HL-60/S4 treated with phorbol 12-myristate 13-acetate at 8.2 ng/mL for 4 days and 3 days (cell line): ENCODE measurements around the gene SSNA1.

ENCODE experiments used
- in situ Hi-C: fragments of 300-500 bp; cut with MboI; formaldehyde crosslinking; loops from 2 replicates; pipeline ENCODE4 v1.15.0; 2022; ENCODE audit warnings: low sequenced_read_pairs

Gene SSNA1

GRCh38 chr9:137198051-137198901, 9.8 kb downstream of the SSNA1 start:
- in situ Hi-C loops = no loop called here

- in situ Hi-C loops = no loop called here
These were observed 10.4 kb downstream of the SSNA1 start for GRCh38 chr9:137198902-137199283.

DNA sequence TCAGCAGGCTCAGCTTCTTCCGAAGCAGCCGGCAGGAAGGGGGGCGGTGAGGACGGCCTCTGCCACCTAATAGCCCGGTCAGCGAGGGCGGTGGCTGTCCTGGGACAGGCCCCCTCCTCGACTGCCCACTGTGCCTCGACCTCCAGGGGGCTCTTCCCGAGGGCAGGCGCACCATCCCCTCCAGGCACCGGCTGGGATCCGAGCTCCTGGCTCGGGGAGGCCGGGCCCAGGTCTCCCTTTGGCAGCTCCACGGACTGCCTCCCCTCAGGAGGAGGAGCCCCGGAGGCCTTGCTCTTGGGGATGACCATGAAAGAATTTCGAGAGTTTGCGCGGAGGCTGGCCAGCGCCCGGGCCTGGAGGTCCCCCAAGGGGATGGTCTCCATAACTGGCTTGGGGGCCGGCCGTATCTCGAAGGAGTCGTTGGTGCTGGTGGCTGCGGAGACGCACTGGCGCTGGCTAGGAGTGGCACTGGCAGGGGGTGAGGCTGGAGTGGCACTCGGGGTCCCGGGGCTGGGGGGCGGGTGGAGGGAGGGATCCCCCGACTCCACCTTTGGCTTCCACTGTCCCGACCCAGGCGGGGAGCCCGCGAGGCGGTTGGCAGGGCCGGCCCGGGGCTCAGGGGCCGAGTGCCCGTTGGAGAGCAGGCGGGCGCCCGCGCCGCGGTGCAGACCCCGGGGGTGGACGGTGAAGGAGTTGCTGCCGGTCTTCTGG, 11.1 kb downstream of the SSNA1 start:
- in situ Hi-C loops = no loop called here

DNA sequence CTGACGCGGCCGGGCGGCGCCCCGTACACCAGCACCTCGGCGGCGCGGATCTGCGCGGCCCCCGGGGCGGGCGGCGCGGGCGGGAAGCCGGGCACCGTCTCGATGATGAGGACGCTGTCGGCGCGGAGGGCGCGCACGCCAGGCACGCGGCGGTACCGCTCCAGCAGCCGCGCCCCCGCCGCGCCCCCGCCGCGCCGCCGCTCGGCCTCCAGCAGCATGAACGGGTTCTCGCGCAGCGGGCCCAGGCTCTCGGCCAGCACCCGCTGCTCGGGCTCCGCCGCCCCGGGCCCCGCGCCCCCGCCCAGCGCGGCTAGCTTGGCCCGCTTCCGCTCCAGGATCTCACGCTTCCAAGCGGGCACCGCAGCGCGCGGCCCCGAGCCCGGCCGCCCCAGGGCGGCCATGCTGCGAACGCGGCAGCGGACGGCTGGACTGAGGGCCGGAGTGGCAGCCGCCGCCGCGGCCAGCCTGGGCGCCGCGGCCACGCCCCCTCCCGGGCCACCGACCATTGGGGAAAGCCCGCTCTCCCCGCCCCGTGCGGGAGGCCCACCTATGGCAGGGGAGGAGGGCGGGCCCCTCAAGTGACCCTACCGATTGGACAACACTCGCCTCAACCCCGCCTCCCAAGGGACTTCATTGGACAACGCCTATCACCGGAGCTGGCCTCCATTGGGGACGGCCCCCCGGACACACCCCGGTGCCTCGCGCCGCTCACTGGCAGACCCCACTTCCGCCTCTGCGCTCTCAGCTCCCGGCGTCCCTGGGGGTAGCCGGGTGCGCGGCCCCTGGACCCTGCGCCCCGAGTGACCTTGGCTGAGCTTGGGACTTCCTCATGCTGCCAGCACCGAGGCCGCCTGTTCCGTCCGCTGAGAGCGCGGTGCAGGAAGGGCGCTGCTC, 12.1 kb downstream of the SSNA1 start, which contains the start of gene TPRN:
Gene TPRN (minus strand): TSS at position 431 of the 894 bp plus-strand sequence. CDS start 30 bp downstream, at position 401.
- in situ Hi-C loops = no loop called here

DNA sequence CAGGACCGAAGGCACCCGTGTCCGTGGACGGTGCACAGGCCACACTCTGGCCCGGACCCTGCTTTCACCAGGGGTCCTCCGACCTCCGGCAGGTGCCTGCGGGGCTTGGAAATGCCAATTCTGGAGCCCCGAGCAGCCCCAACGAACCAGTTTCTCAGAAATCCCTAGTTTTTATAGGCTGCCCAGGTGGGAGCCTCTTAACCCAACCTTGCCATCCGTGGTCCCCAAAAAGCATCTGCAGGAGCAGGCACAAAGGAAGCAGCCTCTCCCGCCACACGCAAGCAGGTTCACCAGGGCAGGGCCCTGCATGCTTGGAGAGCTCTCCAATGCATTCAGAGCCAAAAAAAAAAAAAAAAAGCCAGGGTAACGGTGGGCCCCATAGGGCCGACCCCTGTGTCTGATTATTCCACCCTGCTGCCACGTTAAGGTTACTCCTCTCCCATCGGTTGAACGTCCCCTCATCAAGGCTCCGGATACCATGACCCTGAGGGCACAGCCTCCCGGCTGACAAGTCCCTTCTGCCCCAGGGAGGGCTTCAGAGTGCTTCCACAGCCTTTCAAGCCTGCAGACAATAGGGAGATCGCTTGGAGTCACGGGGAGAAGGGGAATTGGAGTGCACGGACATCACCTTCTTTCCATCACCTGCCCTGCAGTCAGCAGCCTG, 12.9 kb downstream of the SSNA1 start:
- in situ Hi-C loops = no loop called here

- in situ Hi-C loops = no loop called here
These were observed 14.5 kb downstream of the SSNA1 start for GRCh38 chr9:137202966-137203365.

GRCh38 chr9:137204731-137205125, 16.3 kb downstream of the SSNA1 start:
- in situ Hi-C loops = no loop called here

DNA sequence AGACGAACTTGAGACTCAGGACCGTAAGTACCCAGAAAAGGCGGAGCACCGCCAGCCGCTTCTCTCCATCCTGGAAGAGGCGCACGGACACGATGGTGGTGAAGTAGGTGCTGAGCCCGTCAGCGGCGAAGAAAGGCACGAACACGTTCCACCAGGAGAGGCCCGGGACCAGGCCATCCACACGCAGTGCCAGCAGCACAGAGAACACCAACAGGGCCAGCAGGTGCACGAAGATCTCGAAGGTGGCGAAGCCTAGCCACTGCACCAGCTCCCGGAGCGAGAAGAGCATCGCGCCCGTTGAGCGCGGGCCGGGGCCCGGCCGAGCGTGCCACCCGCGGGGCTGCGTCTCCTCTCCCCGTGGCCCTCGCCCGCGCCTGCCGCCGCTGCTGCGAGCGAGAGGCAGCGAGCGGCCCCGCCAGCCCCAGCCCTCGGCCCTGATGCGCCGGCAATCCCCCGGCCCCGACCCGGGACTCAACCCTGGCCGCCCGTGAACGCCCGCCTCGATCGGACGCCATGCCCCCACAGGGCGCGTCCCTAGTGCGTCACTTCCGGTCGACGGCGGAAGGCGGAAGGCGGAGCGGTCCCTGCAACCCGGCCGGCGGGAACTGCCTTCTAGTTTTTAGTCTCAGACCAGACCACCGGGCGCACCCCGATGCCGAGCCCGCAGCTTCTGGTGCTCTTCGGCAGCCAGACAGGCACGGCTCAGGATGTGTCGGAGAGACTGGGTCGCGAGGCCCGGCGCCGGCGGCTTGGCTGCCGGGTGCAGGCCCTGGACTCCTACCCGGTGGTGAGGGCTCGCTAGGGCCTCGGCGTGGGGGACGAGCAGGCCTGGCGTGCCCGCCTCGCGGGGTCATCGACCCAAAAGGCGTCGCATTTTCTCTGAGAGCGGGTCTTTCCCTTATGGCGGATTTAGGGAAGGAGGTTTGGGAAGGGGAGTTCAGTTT, 16.9 kb downstream of the SSNA1 start, which contains the start of the genes NDOR1 and TMEM203:
Gene NDOR1 (plus strand): TSS at position 575 of the 944 bp plus-strand sequence. CDS start 78 bp downstream, at position 653.
Gene TMEM203 (minus strand): TSS at position 523 of the 944 bp plus-strand sequence. CDS start 234 bp downstream, at position 289.
- in situ Hi-C loops = no loop called here

- in situ Hi-C loops = no loop called here
These were observed 18.1 kb downstream of the SSNA1 start for GRCh38 chr9:137206602-137207001.

- in situ Hi-C loops = no loop called here
These were observed 23.1 kb downstream of the SSNA1 start for GRCh38 chr9:137211532-137211931.

- in situ Hi-C loops = no loop called here
These were observed 24.0 kb downstream of the SSNA1 start for GRCh38 chr9:137212520-137212919.

DNA sequence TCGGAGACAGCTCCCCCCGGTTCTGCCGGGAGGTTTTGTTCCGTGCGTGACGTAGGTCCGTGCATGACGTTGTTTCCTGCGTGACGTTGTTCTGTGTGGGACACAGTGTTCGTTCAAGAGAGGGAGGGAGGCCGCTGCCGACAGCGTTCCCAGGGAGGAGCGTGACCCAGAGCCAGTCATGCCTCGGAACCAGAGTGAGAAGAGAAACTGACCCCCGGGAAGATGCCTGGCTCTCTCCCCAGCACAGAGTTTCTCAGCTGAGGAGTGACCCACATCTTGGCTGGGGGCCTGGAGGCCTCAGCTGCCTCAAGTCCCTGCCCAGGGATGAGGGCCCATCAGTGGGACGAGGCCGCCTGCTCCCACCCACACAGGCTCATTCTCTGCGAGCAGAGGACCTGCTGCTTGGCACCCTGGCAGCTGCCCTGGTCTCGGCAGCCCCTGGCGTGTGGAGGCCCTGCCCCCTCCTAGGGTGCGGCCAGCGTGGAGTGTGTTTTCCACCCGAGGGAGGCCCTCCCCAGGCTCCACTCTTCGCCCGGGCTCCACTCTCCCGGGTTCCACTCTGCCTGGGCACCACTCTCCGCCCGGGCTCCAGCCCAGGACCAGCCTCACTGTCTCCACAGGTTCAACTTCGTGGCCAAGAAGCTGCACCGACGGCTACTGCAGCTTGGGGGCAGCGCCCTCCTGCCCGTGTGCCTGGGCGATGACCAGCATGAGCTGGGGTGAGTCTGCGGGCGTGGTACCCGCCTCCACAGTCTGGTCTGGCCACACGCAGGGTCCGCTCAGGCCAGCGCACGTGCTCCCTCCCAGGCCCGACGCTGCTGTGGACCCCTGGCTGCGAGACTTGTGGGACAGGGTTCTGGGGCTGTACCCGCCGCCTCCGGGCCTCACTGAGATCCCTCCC, 24.9 kb downstream of the SSNA1 start:
- in situ Hi-C loops = no loop called here

- in situ Hi-C loops = no loop called here
These were observed 26.1 kb downstream of the SSNA1 start for GRCh38 chr9:137214620-137215019.

GRCh38 chr9:137215196-137215986, 26.9 kb downstream of the SSNA1 start:
- in situ Hi-C loops = no loop called here

DNA sequence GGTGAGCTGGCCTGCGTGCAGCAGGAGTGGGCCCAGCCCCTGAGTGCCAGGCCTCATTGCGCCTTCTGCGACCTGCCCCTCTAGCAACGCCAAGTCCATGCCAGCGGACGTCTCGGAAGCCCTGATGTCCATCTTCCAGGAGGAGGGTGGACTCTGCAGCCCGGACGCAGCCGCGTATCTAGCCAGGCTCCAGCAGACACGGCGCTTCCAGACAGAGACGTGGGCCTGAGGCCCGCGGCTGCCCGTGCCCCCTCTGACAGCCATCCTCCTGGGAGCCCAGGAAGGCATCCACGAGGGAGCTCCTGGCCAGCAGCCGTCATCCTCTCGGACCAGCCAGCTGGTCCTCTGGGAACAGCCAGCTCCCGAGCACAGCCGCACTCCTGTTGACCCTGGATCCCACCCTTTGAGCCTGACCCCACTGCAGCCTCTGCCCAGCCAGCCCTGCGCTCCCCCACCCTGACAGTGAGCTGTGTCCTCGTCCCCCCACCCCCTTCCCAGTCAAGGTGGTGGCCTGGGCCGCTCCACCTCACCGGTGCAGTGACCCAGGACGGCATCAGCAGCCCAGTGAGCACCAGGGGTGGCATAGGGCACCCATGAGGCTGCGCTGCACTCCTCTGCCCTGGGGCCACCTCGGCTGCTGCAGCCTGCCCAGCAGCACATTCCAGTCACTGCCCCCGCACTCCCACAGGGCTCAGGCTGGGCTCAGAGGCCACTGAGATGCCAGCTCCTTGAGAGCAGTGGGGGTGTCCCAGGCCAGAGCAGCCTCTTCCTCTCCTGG, 27.9 kb downstream of the SSNA1 start:
- in situ Hi-C loops = no loop called here
